Medulla oblongata (tissue), 1 donor: ENCODE data around the gene SDC1.

Experiments used
- DNase-seq: peaks from one replicate; pipeline ENCODE4 v3.0.0-alpha.2; 2015; ENCODE audit errors: extremely low spot score

Gene SDC1

GRCh38 chr2:20213651-20214565 lies 11.0 kb downstream of the SDC1 start:
- no peak for DNase-seq

GRCh38 chr2:20212871-20213503 lies 11.9 kb downstream of the SDC1 start:
- no peak for DNase-seq

- DNase-seq, result no peak
Measured at GRCh38 chr2:20212459-20212870, 12.5 kb downstream of the SDC1 start.

- no peak for DNase-seq
Measured at GRCh38 chr2:20211860-20212458, 13.0 kb downstream of the SDC1 start.

GRCh38 chr2:20211420-20211819 lies 13.5 kb downstream of the SDC1 start:
- DNase-seq, result no peak

- no peak for DNase-seq
Measured at GRCh38 chr2:20210462-20210861, 14.5 kb downstream of the SDC1 start.

- no peak for DNase-seq
Measured at GRCh38 chr2:20209373-20210109, 15.4 kb downstream of the SDC1 start.

- no peak for DNase-seq
Measured at GRCh38 chr2:20208476-20208859, 16.5 kb downstream of the SDC1 start.

GRCh38 chr2:20207051-20207450 lies 17.9 kb downstream of the SDC1 start:
- DNase-seq, result no peak

GRCh38 chr2:20205915-20206524 lies 18.9 kb downstream of the SDC1 start:
- DNase-seq, result no peak

- no peak for DNase-seq
Measured at GRCh38 chr2:20205069-20205468, 19.9 kb downstream of the SDC1 start.

- no peak for DNase-seq
Measured at GRCh38 chr2:20203521-20204225, 21.3 kb downstream of the SDC1 start.

- DNase-seq, result no peak
Measured at GRCh38 chr2:20203072-20203471, 21.9 kb downstream of the SDC1 start.

GRCh38 chr2:20201671-20202070 lies 23.3 kb downstream of the SDC1 start:
- no peak for DNase-seq

- DNase-seq, result no peak
Measured at GRCh38 chr2:20200697-20201555, 24.0 kb downstream of the SDC1 start.

GRCh38 chr2:20199633-20200270 lies 25.2 kb downstream of the SDC1 start:
- DNase-seq, result no peak

GRCh38 chr2:20198796-20199632 lies 25.9 kb downstream of the SDC1 start:
- DNase-seq, result no peak

GRCh38 chr2:20198001-20198400 lies 26.9 kb downstream of the SDC1 start:
- DNase-seq, result no peak

- no peak for DNase-seq
Measured at GRCh38 chr2:20197192-20197591, 27.7 kb downstream of the SDC1 start.
